Vagina (tissue), 2 donors: ENCODE data around the gene DMRT1.

Experiments used
- POLR2A ChIP-seq, 2 donors: fragments of 450-650 bp; IDR thresholded peaks; one replicate each; pipeline ENCODE4 v1.6.1; 2017; ENCODE audit warnings: antibody characterized with exemption in 2 of 2, mild to moderate bottlenecking in 2 of 2, moderate library complexity in 2 of 2
- TF ChIP-seq, protein P1 (sequence below), 3 experiments: fragments of 450-650 bp in 2 of 3; fragments of 200-600 bp in 1 of 3; sonication (generic) in 1 of 3; IDR thresholded peaks; one replicate each; pipeline ENCODE4 v1.5.1; 2017 to 2019; ENCODE audit warnings: antibody characterized with exemption in 3 of 3, mild to moderate bottlenecking in 2 of 3, moderate library complexity in 2 of 3

- TF ChIP-seq, protein P1, sequence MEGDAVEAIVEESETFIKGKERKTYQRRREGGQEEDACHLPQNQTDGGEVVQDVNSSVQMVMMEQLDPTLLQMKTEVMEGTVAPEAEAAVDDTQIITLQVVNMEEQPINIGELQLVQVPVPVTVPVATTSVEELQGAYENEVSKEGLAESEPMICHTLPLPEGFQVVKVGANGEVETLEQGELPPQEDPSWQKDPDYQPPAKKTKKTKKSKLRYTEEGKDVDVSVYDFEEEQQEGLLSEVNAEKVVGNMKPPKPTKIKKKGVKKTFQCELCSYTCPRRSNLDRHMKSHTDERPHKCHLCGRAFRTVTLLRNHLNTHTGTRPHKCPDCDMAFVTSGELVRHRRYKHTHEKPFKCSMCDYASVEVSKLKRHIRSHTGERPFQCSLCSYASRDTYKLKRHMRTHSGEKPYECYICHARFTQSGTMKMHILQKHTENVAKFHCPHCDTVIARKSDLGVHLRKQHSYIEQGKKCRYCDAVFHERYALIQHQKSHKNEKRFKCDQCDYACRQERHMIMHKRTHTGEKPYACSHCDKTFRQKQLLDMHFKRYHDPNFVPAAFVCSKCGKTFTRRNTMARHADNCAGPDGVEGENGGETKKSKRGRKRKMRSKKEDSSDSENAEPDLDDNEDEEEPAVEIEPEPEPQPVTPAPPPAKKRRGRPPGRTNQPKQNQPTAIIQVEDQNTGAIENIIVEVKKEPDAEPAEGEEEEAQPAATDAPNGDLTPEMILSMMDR (IDR thresholded peaks at IDR 0.05), result no peak
- no peak for TF ChIP-seq POLR2A (IDR thresholded peaks at IDR 0.05)
Measured at GRCh38 chr9:969310-970150, 128.0 kb downstream of the DMRT1 start.
